GM23338 (cell line): ENCODE measurements around the gene SRRD. TPM values are rescaled to one million over a fixed set of nuclear protein-coding genes. Genes with fewer than 3 reads are reported as not detected.

Experiments used
- ATAC-seq: fragments of 200-7000 bp; cut with Tn5 transposase; 3 replicates; pipeline ENCODE4 v1.9.1; 2020
- DNase-seq: peaks from one replicate; pipeline ENCODE4 v3.0.0-alpha.2; 2015; ENCODE audit warnings: low spot score
- H2AFZ ChIP-seq: fragments of 200-600 bp; sonication (generic); 2 replicates; pipeline ENCODE4 v1.8.0; 2016; ENCODE audit warnings: antibody characterized with exemption, mild to moderate bottlenecking, moderate library complexity
- H3F3A ChIP-seq: fragments of 200-600 bp; sonication (generic); replicated peaks from 2 replicates; pipeline ENCODE4 v1.8.0; 2017; ENCODE audit warnings: antibody characterized with exemption, mixed run types, low read depth
- H3K27ac ChIP-seq: fragments of 200-600 bp; sonication (generic); 2 replicates; pipeline ENCODE4 v1.6.1; 2016; ENCODE audit warnings: low read depth
- H3K27me3 ChIP-seq: fragments of 200-600 bp; sonication (generic); 2 replicates; pipeline ENCODE4 v1.8.0; 2016; ENCODE audit warnings: mild to moderate bottlenecking, mixed run types, moderate library complexity; ENCODE audit not compliant: insufficient read depth
- H3K36me3 ChIP-seq: fragments of 200-600 bp; sonication (generic); 2 replicates; pipeline ENCODE4 v1.8.0; 2016; ENCODE audit warnings: mild to moderate bottlenecking; ENCODE audit not compliant: insufficient read depth
- H3K4me1 ChIP-seq: fragments of 200-600 bp; sonication (generic); 2 replicates; pipeline ENCODE4 v1.8.0; 2016; ENCODE audit warnings: mild to moderate bottlenecking, moderate library complexity; ENCODE audit not compliant: insufficient read depth
- H3K4me2 ChIP-seq: fragments of 200-600 bp; sonication (generic); 2 replicates; pipeline ENCODE4 v1.7.1; 2017; ENCODE audit warnings: mixed run types
- H3K4me3 ChIP-seq: fragments of 200-600 bp; sonication (generic); 2 replicates; pipeline ENCODE4 v1.6.1; 2016; ENCODE audit warnings: mixed run types
- H3K79me2 ChIP-seq: fragments of 200-600 bp; sonication (generic); replicated peaks from 2 replicates; pipeline ENCODE4 v1.8.0; 2017; ENCODE audit warnings: mild to moderate bottlenecking; ENCODE audit not compliant: insufficient read depth
- H3K9me2 ChIP-seq: fragments of 200-600 bp; sonication (generic); 2 replicates; pipeline ENCODE4 v1.8.0; 2017; ENCODE audit not compliant: insufficient read depth
- H4K20me1 ChIP-seq: fragments of 200-600 bp; sonication (generic); replicated peaks from 2 replicates; pipeline ENCODE4 v1.8.0; 2017; ENCODE audit warnings: mild to moderate bottlenecking; ENCODE audit not compliant: insufficient read depth
- H3K27ac Mint-ChIP-seq: 2 replicates; pipeline ENCODE4 v1.8.0; 2020; ENCODE audit warnings: inconsistent platforms, mild to moderate bottlenecking, moderate library complexity, mixed read lengths
- H3K27me3 Mint-ChIP-seq: 3 replicates; pipeline ENCODE4 v1.8.0; 2022; ENCODE audit warnings: low read depth, mild to moderate bottlenecking, moderate library complexity, mixed read lengths, inconsistent platforms; ENCODE audit not compliant: insufficient read depth, poor library complexity
- H3K36me3 Mint-ChIP-seq: 3 replicates; pipeline ENCODE4 v1.8.0; 2021; ENCODE audit warnings: low read depth, mild to moderate bottlenecking, inconsistent platforms, moderate library complexity, mixed read lengths
- H3K4me1 Mint-ChIP-seq: 3 replicates; pipeline ENCODE4 v1.8.0; 2020; ENCODE audit warnings: mild to moderate bottlenecking, inconsistent platforms, mixed read lengths
- H3K4me3 Mint-ChIP-seq: 3 replicates; pipeline ENCODE4 v1.8.0; 2021; ENCODE audit warnings: moderate library complexity, mild to moderate bottlenecking, inconsistent platforms, mixed read lengths
- H3K9me3 Mint-ChIP-seq: 3 replicates; pipeline ENCODE4 v1.8.0; 2020; ENCODE audit warnings: moderate library complexity, mild to moderate bottlenecking, inconsistent platforms, mixed read lengths
- CREB1 ChIP-seq: fragments of 250-450 bp; sonication (Bioruptor Pico); IDR thresholded peaks from 2 replicates; pipeline ENCODE4 v1.5.0; 2020; ENCODE audit warnings: low read depth, mild to moderate bottlenecking, moderate library complexity
- EZH2 ChIP-seq: fragments of 200-600 bp; sonication (generic); IDR thresholded peaks from one replicate; pipeline ENCODE4 v1.8.0; 2017; ENCODE audit warnings: antibody characterized with exemption, mild to moderate bottlenecking, low read depth; ENCODE audit not compliant: unreplicated experiment
- EZH2phosphoT487 ChIP-seq: fragments of 200-600 bp; sonication (generic); IDR thresholded peaks from one replicate; pipeline ENCODE4 v1.8.1; 2018; ENCODE audit warnings: antibody characterized with exemption; ENCODE audit not compliant: unreplicated experiment
- JUNB ChIP-seq: IDR thresholded peaks from one replicate; pipeline ENCODE4 v1.6.1; 2016; ENCODE audit warnings: antibody characterized with exemption; ENCODE audit not compliant: unreplicated experiment
- NANOG ChIP-seq: IDR thresholded peaks from 2 replicates; pipeline ENCODE4 v1.6.1; 2016; ENCODE audit warnings: antibody characterized with exemption, borderline replicate concordance
- POLR2AphosphoS5 ChIP-seq: IDR thresholded peaks from 2 replicates; pipeline ENCODE4 v1.6.1; 2016; ENCODE audit warnings: antibody characterized with exemption, low read depth
- STAT1 ChIP-seq: IDR thresholded peaks from one replicate; pipeline ENCODE4 v1.6.1; 2016; ENCODE audit warnings: antibody characterized with exemption; ENCODE audit not compliant: unreplicated experiment
- ZNF114 ChIP-seq: fragments of 250-450 bp; sonication (Bioruptor Pico); IDR thresholded peaks from 2 replicates; pipeline ENCODE4 v1.5.0; 2020; ENCODE audit warnings: mild to moderate bottlenecking, moderate library complexity
- ZNF331 ChIP-seq: fragments of 250-450 bp; sonication (Bioruptor Pico); IDR thresholded peaks from 2 replicates; pipeline ENCODE4 v1.5.0; 2020; ENCODE audit warnings: low read depth, mild to moderate bottlenecking, moderate library complexity
- ZNF462 ChIP-seq: fragments of 250-450 bp; sonication (Bioruptor Pico); IDR thresholded peaks from 2 replicates; pipeline ENCODE4 v1.5.0; 2020; ENCODE audit warnings: mild to moderate bottlenecking, moderate library complexity
- polyA plus RNA-seq: library from polyadenylated mRNA; unstranded; fragments of >200 nt; fragmentation: Nextera tagmentation; extraction: Ambion mirVana; gene quantifications from 2 replicates; pipeline ENCODE4 v1.2.1, GENCODE V29; 2016
- total RNA-seq: library from RNA; depleted of rRNA; stranded (reverse); fragments of >200 nt; shearing (Covaris generic); gene quantifications from 2 replicates; pipeline ENCODE4 v1.2.3, GENCODE V29; 2014
- TF ChIP-seq, protein P1 (sequence below), 2 experiments: fragments of 200-600 bp in 1 of 2; sonication (generic) in 1 of 2; conservative IDR thresholded peaks; 2 replicates each; pipeline versions ENCODE4 v1.5.1 to v1.6.1; 2016 to 2017; ENCODE audit warnings: antibody characterized with exemption in 2 of 2, low read depth in 2 of 2, mild to moderate bottlenecking in 2 of 2, moderate library complexity in 1 of 2
- TF ChIP-seq, protein P2 (sequence below): IDR thresholded peaks from 2 replicates; pipeline ENCODE4 v1.6.1; 2016; ENCODE audit warnings: antibody characterized with exemption

Gene SRRD
- total and polyA plus RNA-seq, 2 experiments from 2014 or later = 17.8 to 23.2 TPM

DNA sequence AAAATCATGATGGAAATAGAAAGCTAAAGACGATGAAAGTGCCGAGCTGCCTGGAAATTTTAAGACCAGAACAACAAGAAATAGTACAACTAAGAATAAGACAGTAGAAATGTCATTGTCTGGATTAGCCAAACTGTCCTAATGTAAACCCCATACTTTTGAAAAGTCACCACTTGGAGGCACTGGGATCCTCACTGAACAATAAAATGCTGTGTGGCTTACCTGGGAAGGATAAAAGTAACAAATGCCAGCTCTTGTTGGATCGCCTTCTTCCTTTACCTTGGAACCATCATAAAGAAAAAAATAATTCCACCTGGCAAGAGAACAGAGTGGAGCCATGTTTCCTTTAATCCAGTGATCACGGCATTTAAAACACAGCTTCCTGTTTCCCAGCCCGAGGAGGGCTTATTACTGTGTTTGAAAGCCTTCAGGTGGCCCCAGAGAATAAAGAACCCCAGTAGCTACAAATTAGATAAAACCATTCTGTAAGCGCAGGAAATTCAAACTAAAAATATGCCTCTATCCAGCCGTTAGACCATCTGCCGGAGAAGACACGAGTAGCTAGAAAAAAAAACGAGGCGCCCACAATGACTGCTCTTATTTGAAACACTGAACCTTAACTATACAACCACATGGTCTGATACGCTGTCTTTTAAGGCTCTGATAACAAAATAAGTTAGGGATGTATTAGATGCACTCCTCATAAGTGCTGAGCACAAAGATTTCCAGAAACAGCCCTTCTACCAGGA, 4.5 kb upstream of the SRRD start:
- TF ChIP-seq, protein P1, sequence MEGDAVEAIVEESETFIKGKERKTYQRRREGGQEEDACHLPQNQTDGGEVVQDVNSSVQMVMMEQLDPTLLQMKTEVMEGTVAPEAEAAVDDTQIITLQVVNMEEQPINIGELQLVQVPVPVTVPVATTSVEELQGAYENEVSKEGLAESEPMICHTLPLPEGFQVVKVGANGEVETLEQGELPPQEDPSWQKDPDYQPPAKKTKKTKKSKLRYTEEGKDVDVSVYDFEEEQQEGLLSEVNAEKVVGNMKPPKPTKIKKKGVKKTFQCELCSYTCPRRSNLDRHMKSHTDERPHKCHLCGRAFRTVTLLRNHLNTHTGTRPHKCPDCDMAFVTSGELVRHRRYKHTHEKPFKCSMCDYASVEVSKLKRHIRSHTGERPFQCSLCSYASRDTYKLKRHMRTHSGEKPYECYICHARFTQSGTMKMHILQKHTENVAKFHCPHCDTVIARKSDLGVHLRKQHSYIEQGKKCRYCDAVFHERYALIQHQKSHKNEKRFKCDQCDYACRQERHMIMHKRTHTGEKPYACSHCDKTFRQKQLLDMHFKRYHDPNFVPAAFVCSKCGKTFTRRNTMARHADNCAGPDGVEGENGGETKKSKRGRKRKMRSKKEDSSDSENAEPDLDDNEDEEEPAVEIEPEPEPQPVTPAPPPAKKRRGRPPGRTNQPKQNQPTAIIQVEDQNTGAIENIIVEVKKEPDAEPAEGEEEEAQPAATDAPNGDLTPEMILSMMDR (conservative IDR thresholded peaks at IDR 0.05; ENCODE audit: low read depth in 2 of 2) = no peak
- TF ChIP-seq NANOG (no peak), EZH2phosphoT487 (no peak), ZNF331 (no peak), ZNF462 (CRISPR knock-in tag) (no peak), EZH2 (no peak), JUNB (no peak), CREB1 (CRISPR knock-in tag) (no peak), POLR2AphosphoS5 (no peak), STAT1 (no peak), ZNF114 (CRISPR knock-in tag) (no peak)
- TF ChIP-seq, protein P2, sequence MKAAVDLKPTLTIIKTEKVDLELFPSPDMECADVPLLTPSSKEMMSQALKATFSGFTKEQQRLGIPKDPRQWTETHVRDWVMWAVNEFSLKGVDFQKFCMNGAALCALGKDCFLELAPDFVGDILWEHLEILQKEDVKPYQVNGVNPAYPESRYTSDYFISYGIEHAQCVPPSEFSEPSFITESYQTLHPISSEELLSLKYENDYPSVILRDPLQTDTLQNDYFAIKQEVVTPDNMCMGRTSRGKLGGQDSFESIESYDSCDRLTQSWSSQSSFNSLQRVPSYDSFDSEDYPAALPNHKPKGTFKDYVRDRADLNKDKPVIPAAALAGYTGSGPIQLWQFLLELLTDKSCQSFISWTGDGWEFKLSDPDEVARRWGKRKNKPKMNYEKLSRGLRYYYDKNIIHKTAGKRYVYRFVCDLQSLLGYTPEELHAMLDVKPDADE = no peak
- peak overlapping the region; percentile 9 for H3K27ac Mint-ChIP-seq
- Histone ChIP-seq H3F3A (peaks cover 13% of the 10 kb centered on the region), H3K4me2 (peak overlapping the region; percentile 52; the same call in 1 of the 2 replicates), H3K4me1 (peaks cover 22% of the 10 kb centered on the region), H3K36me3 (peaks cover 28% of the 10 kb centered on the region), H3K27ac (peak overlapping the region; percentile 15; the same call in 1 of the 2 replicates), H3K9me2 (no peaks in the 10 kb centered on the region), H3K27me3 (no peaks in the 10 kb centered on the region), H4K20me1 (peaks cover 13% of the 10 kb centered on the region), H3K4me3 (no peak overlapping the region), H3K79me2 (peaks cover 48% of the 10 kb centered on the region), H2AFZ (no peak overlapping the region)
- no peak for ATAC-seq
- peak overlapping the region; percentile 21 for H3K4me3 Mint-ChIP-seq
- H3K9me3 Mint-ChIP-seq = 0 out of 3 replicates have a peak, but pooled peaks cover 1% of the 10 kb centered on the region
- peaks cover 42% of the 10 kb centered on the region for H3K36me3 Mint-ChIP-seq
- H3K27me3 Mint-ChIP-seq = peaks cover 2% of the 10 kb centered on the region
- H3K4me1 Mint-ChIP-seq = peaks cover 32% of the 10 kb centered on the region
- no peak for DNase-seq
